UCSD-AML1 (cell line): ENCODE results near the gene FASTK.

Experiments used
- DNase-seq: peaks from one replicate; lab custom pipeline; 2025; ENCODE audit not compliant: unreplicated experiment; lab: John Stamatoyannopoulos, UW

Gene FASTK, protein sequence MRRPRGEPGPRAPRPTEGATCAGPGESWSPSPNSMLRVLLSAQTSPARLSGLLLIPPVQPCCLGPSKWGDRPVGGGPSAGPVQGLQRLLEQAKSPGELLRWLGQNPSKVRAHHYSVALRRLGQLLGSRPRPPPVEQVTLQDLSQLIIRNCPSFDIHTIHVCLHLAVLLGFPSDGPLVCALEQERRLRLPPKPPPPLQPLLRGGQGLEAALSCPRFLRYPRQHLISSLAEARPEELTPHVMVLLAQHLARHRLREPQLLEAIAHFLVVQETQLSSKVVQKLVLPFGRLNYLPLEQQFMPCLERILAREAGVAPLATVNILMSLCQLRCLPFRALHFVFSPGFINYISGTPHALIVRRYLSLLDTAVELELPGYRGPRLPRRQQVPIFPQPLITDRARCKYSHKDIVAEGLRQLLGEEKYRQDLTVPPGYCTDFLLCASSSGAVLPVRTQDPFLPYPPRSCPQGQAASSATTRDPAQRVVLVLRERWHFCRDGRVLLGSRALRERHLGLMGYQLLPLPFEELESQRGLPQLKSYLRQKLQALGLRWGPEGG

DNA sequence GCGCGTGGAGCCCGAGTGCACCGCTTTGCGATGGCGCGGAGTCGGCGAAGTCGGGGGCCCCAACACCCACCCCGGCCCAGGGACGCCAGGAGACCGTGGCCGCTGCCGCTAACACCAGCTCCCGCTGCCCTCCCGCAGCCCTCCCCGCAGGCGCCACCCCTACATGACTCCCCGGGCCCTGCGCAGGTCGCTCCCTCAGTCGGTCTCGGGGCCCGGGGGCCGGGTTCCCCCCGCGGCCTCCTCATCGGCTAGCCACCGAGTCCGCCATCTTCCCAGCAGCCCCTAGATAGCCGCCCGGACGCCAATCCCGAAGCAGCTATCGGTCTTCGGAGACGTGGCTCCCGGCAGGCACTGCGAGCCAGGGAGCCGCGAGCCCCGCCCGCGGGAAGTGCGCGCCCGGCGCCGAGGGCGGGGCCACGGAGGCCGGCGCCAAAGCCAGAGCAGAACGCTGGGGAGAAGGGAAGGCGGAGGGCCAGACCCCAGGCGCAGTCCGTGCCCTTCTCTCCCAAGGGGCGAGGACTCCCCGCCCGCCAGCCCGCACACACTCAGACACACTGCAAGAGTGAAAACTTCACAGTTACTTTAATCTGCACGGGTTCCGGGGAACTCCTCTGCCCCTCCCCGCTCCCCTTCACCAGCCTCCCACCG, at the start of gene FASTK:
TSS of gene FASTK (minus strand) at position 288 of the 648 bp plus-strand sequence. CDS start at position 245, 43 bp downstream.
- DNase-seq: peak; percentile 80

DNA sequence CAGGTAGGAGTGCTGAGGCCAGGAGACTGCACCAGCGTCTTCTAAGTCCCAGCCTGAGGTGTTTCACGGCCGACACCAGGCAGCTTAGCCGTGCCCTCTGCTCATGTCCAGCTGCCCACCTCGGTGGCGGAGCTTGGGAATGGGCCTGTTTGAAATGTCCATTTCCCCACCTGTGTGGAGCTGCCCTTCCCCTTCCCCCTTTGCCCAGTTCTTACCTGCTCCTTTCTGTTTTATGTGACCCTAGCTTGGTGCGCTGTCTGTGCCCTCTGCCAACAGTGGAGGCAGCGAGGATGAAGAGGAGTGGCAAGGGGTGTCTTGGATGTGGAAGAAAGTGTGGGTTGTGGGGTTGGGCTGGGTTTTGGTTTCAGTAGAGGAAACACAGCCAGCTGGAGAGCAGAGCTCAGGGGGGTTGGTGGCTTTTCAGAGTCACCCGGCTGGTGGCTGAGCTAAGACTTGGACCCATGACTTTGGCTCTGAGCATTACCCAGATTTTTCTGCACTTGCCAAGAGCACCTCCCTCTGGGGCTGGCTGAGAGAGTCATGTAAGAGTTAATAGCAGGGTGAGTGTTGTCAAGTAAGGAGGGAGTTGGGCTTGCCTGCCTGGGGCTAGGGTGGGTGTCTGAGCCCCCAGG, 49.5 kb upstream of the FASTK start:
- DNase-seq: no peak

DNA sequence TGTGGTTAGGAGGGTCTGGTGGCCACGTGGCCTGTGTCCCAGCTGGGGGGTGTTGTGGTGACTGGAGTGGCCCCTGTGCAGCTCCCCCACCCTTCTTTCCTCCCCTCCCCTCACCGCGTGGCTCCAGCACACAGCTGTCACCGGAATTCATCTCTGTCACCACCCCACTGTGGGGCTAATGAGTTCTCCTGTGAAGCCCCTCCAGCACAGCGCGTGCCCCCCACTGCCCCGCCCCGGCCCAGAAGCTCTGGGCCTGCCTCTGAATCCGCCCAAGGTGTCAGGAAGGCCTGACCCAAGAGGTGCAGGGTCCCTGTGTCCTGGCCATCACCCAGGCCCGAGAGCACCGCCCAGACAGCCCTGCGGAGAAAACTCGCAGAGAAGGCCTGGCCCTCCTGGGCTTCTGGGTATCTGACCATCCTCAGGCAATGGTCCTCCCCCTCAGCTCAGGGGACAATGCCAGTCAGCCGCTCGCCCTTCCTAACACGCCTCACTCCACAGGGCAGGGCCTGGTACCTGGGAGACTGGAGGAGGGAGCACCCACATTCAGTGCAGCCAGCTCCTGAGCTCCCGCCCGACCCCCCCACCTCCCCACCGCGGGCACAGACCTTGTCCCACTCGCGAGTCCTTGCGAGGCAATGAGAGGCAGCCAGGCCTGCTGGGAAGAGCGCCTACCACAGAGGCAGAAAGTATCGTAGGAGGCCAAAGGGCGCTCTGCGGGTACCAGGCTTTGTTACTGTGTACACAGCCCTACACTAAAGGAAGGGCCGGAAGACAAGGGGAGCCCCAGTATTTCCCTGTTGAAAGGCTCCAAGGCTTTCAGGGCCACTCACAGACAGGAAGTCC, 48.7 kb upstream of the FASTK start:
- DNase-seq: no peak

DNA sequence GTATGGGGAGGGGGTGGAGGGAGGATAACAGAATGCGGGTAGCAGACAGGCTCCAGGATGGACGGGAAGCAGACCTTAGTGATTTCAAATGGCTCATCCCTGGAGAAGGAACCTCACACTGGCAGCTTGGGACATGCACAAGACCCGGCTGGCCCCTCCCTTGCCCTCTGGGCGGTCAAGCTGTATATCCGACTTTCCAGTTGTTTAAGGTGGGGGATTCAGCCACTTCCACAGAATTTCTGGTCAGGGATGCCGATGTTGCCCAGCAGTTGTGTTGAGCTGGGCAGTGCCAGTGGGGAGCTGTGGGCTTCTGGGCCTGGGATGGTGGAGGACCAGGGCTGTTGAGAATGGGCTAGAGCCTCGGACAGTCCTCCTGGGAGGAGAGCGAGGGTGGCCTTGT, 48.1 kb upstream of the FASTK start:
- DNase-seq: no peak

DNA sequence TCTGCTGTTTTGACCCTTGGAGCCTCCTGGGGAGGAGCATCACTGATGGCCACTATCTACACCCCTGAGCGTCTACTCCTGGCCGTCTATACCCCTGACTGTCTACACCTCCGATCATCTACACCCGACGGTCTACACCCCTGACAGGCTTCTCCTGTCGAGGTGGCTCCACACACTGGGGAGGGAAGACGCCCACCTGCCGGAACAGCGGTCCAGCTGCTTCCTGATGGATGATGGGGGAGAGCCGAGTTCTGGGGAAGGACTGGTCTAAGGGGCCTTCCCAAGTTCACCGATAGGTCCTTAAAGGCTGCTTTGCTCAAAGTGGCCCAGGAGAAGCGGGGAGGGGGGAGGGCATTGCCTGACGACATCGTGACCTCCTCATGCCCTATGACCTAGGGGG, 47.5 kb upstream of the FASTK start:
- no peak for DNase-seq

DNA sequence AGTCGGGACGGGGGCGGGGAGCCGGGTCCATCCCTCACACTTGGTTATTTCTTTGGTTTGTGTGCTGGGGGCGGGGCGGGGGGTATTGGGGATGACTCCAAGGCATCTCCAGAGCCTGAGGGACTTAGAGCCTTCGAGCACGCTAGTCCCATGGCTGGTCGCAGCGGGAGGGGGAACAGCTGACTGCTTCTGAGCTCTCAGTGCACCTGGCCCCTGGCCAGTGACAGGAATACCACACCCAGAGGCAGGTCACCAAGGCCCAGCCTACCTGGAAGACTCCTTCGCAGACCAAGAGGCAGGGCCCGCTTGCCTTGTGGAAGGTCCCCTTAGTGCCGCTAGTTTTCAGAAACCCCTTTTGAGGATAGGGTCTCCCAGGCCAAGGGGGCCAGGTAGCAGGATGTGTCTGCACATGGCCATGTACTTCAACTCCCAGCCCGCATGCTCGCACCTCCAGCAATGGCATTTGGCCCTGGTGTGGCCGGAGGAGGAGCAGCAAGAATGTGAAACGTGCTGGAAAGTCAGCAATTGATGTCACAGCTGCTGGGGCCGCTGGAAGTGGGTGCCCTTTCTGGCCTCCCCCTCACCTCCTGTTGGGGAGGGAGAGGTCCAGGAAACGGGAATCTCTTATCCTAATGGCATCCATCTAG, 46.0 kb upstream of the FASTK start:
- no peak for DNase-seq

DNA sequence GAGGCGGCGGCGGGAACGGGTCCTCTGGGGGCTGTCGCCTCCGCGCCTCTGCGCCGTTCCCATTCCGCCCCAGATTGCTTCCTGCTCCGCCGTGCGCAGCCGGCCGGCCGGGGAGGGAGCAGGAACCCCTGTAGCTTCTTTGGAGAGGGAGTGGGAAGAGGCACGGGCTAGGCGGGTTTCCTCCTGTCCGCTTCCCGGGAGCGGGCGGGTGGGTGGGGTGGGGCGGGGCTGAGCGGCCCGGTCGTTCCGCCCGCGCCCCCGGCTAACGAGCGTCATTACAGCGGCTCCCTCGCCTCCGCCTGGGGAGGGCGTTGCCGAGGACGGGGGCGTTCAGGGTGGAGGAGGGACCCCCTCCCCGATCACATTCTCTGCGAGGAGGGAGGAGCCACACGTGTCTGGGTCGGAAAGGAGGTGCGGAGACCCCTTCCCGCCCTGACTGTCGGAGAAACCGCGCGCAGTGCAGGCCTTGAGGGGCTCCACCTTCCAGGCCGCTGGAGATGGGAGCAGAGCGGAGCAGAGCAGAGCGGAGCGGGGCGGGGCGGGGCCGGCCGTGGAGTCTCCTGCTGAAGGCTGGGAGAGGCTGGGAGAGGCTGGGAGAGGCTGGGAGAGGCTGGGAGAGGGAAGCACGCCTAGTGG, 45.4 kb upstream of the FASTK start:
- no peak for DNase-seq

DNA sequence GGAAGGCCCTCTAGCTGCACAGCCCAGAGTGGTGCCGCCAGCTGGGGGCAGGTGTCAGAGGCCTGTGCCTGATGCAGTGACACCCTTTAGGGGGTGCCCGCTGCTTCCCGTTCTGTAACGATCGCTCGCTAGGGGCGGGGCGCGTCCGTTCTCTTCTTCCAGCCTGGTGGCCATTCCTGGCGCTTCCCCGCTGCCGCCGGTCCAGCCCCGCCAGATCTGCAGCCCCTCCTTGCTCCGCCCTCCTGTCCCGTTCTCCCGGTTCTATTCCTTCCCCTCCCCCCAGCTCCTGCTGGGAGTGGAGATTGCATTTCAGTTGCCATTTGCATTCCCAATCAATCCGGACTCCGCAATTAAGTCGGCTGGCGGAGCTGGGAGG, 44.8 kb upstream of the FASTK start:
- no peak for DNase-seq

DNA sequence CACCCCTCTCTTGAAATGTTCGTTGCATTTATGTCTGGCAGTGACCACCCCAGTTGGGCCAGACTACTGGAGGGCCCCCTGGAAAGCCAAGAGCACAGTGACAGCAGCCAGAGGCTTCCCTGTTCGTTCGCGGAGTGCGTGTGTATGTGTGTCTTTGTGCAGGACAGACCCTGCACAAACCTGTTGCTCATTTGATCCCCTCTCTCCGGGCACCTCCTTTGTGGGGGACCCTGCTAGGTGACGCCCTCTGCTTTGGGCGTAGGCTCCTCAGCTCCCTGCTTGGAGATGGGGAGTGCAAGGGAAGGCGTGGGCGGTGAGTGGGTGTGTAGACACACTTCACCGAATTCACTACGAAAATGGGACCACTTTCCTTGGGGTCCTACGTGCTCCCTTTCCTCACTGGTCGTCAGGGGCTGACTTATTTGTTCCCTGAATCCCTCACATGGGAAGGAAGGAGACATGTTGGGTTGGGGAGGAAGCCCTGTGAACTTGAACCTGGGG, 44.3 kb upstream of the FASTK start:
- no peak for DNase-seq

DNA sequence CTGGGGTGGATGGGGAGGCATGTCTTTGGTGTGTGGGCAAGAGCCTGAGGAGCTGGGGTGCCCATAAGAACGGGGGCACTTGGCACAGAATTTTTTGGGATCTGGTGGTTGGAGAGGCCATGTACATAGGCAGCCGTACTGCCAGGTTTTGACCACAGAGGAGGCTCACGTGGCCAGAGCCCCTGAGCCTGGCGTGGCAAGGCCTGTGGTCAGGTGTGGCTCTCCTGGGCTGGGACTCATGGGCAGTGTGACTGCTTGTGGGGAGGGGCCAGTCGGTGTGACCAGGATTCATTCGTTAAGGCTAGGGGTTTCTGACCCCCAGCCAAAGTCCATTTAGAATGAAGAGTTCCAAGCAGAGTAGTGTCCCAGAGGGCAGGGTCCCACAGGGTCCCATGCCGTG, 43.9 kb upstream of the FASTK start:
- DNase-seq: no peak

DNA sequence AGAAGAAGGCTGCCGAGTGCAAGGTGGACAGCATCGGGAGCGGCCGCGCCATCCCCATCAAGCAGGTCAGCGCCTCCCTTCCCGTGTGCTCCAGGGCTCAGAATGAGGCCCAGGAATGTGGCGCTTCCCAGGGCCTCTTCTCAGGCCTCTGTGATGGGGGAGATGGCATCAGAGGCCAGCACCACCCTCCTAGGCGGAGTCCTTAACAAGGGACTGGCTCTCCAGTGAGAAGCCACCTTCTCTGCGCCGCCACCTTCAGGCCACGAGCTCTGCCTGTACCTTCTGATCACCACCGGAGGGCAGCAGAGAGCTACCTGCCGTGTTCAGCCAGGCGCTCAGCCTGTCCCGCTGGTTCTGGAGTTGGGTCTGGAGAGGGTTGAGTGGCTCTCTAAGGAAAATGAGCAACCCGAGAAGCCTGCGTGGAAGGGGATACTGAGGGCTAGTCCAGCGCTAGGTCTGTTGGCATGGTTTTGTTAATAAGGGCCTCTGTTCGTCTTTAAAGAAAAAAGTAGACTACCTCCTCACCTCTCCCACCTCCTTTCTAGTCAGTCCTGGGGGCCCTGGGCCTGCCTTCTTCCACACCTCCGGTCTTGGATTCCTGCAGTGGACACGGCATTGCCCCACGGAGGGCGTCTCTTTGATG, 43.3 kb upstream of the FASTK start:
- peak; percentile 49 for DNase-seq

DNA sequence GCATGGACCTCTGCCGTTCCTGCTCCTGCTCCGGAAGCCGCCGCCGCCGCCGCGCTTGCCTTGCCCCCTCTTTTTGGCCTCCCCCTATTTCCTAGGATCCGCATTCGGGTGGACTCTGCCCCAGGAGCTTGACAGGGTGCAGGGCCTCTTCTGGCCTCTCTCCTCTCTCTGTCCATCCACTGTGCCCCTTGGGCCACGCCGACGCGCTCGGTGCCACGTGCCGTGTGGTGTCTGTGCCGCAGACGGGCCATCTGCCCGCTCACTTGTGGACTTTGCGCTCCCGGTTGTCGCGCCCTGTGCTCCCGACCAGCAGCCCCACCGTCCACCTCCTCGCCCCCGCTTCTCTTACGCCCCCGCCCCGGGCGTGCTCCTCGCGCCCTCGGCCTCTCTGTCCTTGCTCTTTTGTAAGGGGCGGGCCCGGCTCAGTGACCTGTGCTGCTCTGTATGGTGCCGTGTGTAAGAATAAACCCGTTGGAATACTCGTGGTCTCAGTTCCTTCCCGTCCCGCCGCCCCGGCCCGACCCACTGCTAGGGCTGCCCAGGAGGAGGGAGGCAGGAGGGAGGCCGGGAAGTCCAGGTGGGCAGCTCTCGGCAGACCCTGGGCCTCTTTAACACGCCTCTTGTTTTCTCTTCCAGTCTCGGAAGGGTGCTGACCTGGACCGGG, 42.7 kb upstream of the FASTK start:
- no peak for DNase-seq

DNA sequence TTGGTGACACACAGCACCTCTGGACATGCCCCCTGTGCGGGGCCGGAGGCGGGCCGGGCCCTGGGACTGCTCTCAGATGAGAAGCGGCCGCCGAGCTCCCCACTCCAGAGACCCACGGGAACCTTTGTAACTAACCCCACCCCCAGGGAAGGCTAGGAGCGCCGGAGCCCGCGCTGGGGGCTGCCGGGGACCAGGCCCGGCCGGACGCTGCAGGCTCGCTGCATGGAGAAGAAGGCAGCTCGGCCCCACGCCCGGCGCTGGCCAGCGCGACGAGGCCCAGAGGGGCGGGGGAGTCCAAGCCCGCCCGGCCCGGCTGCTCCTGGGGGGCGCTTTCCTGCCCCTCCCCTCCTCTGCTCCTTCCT, 42.2 kb upstream of the FASTK start:
- no peak for DNase-seq

DNA sequence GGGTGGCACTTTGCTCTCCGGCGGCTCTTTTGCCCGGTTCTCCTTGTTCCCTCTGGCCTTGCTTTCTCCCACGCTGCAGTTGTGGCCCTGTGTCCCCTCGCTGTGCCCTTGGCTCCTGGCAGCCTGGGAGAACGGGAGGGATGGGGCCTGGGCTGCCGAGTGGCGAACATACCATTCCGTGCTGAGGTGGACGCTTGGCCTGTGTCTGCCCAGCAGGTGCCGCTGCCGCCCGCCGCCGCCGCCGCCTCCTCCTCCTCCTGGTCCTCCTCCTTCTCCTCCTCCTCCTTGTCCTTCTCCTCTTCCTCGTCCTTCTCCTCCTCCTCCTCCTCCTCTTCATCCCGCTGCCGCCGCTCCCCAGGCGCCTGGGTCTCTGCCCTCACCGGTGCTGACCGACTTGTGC, 41.7 kb upstream of the FASTK start:
- no peak for DNase-seq

DNA sequence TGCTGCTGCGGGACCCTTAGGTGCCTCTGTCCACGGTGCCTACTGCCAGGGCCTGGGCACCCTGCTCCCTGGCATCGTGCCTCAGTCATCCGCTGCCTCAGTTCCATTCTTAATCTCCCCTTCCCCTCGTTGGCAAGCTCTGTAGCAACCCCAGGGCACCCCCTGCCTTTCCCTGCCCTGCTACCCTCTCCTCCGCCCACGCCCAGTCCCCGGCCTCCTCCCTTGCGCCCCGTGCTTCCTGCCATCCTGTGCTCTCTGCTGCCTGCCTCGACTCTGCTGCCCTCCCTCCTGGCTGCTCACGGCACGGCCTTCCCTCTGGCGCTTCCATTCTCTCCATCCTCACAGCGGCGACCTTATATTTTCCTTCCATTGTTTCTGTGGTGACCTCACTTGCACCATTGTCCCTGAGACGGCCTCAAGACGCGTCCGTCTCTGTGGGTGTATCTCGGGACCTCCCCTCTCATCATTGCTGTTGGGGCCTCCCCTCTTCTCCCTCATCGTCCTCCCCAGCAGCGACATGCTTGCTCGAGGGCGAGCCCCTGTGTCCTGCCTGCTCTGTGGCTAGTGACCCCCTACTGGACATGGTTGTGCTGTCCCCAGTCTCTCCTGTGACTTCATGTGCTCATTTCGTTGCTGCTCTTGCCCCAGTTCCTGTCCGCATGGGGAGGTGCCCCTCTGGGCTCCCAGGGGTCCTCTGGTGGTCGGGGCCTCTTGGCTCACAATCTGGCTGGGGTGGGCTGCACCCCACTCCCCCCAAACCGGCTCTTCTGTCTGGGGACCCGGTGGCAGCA, 41.0 kb upstream of the FASTK start:
- no peak for DNase-seq

DNA sequence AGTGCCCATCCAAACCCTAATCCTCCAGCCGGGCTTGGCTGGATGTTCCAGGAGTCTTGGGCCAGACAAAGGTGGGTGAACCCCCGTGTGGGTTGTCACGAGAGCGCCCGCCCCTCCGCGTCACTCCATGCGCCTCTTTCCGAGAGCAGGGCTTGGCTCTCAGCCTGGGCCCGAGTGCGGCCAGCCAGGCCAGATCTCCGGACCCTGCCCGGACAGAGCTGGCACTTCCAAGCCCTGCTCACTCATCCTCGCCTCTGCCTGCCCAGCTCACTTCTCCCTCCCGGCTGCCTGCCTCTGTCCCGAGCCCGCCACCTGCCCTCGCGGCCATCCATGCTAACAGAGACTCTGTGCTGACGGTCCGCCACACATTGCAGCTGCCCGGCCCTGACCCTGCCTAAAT, 40.3 kb upstream of the FASTK start:
- DNase-seq: no peak

DNA sequence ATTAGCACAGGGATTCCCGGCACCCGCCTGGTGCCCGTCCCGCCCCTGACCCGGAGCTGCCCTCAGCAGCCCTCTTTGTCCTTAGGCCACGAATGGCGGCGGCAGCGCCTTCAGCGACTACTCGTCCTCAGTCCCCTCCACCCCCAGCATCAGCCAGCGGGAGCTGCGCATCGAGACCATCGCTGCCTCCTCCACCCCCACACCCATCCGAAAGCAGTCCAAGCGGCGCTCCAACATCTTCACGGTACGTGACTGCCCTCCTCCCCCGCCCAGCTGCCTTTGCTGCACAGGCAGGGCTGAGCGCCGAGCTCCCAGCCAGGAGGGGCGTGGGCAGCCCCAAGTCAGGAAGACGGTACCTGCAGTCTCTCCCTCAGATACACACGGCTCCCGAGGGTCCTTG, 39.3 kb upstream of the FASTK start:
- DNase-seq: no peak

DNA sequence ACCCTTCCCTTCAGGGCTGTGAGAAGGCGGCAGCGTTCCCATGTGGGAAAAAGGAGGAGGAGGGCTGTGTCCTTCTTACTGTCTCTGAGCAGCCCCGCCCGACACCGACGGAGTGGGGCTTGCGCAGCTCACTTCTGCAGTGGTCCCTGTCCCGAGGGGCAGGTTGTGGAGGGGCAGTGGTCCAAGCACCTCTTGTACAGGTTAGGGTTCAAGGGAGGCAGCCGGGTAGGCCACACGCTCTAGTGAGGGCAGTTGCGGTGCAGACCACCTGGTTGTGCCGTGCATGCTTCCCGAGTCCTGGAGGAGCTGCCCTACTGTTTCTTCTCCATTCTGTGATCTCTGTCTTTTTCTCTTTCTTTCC, 38.4 kb upstream of the FASTK start:
- DNase-seq: no peak
